Measurements from ENCODE around the gene AKAP13.

AKAP13 gene

GRCh38 chr15:85491691-85492090 is 111.3 kb downstream of the AKAP13 start:
- ChIA-PET POLR2A (no interaction called here), CTCF (interaction anchor here (0.8 to 2.4 kb wide), 2 partner anchors 161 to 238 kb away, joined by 3 to 9 read pairs; no protein-coding TSS in a partner anchor)
- peaks cover 27% of the 10 kb centered on the region for H3K4me1 ChIP-seq (ENCODE audit: control insufficient read depth, insufficient read depth, low read length)
- TF ChIP-seq MEIS1 (CRISPR knock-in tag; IDR thresholded peaks at IDR 0.05; ENCODE audit: borderline replicate concordance), result no peak
- TF ChIP-seq, protein P1, sequence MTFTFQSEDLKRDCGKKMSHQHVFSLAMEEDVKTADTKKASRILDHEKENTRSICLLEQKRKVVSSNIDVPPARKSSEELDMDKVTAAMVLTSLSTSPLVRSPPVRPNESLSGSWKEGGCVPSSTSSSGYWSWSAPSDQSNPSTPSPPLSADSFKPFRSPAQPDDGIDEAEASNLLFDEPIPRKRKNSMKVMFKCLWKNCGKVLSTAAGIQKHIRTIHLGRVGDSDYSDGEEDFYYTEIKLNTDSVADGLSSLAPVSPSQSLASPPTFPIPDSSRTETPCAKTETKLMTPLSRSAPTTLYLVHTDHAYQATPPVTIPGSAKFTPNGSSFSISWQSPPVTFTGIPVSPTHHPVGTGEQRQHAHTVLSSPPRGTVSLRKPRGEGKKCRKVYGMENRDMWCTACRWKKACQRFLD (tag by site-specific recombination; IDR thresholded peaks at IDR 0.05), result no peak
- no peak for TF ChIP-seq MZF1 (tag by site-specific recombination; IDR thresholded peaks at IDR 0.05; ENCODE audit: borderline replicate concordance)
- no peak for TF ChIP-seq ZNF629 (tag by site-specific recombination; IDR thresholded peaks at IDR 0.05)
- no peak for TF ChIP-seq ZBTB11 (tag by site-specific recombination; conservative IDR thresholded peaks at IDR 0.05; ENCODE audit: low read depth)
- TF ChIP-seq ZNF148 (tag by site-specific recombination; IDR thresholded peaks at IDR 0.05; ENCODE audit: borderline replicate concordance), result no peak
- TF ChIP-seq KLF1 (tag by site-specific recombination; IDR thresholded peaks at IDR 0.05), result no peak
- TF ChIP-seq ZNF48 (tag by site-specific recombination; IDR thresholded peaks at IDR 0.05), result no peak
- TF ChIP-seq ATF2 (tag by site-specific recombination; IDR thresholded peaks at IDR 0.05; ENCODE audit: low read depth), result no peak
- no peak for TF ChIP-seq ZNF157 (tag by site-specific recombination; IDR thresholded peaks at IDR 0.05)
- no peak for TF ChIP-seq ZNF248 (tag by site-specific recombination; IDR thresholded peaks at IDR 0.05)
- TF ChIP-seq, protein P2, sequence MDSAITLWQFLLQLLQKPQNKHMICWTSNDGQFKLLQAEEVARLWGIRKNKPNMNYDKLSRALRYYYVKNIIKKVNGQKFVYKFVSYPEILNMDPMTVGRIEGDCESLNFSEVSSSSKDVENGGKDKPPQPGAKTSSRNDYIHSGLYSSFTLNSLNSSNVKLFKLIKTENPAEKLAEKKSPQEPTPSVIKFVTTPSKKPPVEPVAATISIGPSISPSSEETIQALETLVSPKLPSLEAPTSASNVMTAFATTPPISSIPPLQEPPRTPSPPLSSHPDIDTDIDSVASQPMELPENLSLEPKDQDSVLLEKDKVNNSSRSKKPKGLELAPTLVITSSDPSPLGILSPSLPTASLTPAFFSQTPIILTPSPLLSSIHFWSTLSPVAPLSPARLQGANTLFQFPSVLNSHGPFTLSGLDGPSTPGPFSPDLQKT (IDR thresholded peaks at IDR 0.05; ENCODE audit: borderline replicate concordance, low read depth, low read length), result no peak
- no peak for TF ChIP-seq SP7 (tag by site-specific recombination; IDR thresholded peaks at IDR 0.05)
- no peak overlapping the region for H3K4me3 ChIP-seq (ENCODE audit: low read depth, low read length)
- H3K9me3 ChIP-seq (ENCODE audit: control insufficient read depth, insufficient read depth, low read depth, low read length), result no peaks in the 10 kb centered on the region
- no peaks in the 10 kb centered on the region for H3K36me3 ChIP-seq (ENCODE audit: control insufficient read depth in 2 of 2, insufficient read depth in 1 of 2, low read length in 2 of 2)
- no peak overlapping the region for H3K27ac ChIP-seq (ENCODE audit: extremely low read depth, low read depth, low read length)

DNA sequence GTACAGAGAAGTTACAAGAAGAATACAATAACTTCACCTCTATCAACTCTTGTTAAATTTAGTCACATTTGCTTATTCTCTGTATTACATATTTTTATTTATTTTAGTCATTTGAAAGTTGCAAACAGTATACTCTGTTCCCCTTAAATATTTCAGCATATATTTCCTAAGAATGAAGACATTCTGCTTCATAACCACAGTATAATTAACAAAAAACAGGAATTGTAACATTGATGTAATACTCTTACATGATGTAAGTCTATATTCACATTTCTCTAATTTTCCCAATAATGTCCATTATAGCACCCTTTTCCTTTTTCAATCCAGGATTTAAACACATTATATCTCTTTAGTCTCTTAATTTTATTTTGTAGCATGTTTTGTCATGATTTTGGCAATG is 112.0 kb downstream of the AKAP13 start:
- no peaks in the 10 kb centered on the region for H3K36me3 ChIP-seq (ENCODE audit: control insufficient read depth in 2 of 2, insufficient read depth in 1 of 2, low read length in 2 of 2)
- H3K4me1 ChIP-seq (ENCODE audit: control insufficient read depth, insufficient read depth, low read length), result peaks cover 34% of the 10 kb centered on the region
- H3K27ac ChIP-seq (ENCODE audit: extremely low read depth, low read depth, low read length), result no peak overlapping the region
- ChIA-PET CTCF (interaction anchor here (0.6 to 1.5 kb wide), 3 partner anchors 12 to 161 kb away, joined by 3 to 19 read pairs (median 4); no protein-coding TSS in a partner anchor), POLR2A (no interaction called here)
- no peak overlapping the region for H3K4me3 ChIP-seq (ENCODE audit: low read depth, low read length)
- no peaks in the 10 kb centered on the region for H3K9me3 ChIP-seq (ENCODE audit: control insufficient read depth, insufficient read depth, low read depth, low read length)
- TF ChIP-seq, protein P3, sequence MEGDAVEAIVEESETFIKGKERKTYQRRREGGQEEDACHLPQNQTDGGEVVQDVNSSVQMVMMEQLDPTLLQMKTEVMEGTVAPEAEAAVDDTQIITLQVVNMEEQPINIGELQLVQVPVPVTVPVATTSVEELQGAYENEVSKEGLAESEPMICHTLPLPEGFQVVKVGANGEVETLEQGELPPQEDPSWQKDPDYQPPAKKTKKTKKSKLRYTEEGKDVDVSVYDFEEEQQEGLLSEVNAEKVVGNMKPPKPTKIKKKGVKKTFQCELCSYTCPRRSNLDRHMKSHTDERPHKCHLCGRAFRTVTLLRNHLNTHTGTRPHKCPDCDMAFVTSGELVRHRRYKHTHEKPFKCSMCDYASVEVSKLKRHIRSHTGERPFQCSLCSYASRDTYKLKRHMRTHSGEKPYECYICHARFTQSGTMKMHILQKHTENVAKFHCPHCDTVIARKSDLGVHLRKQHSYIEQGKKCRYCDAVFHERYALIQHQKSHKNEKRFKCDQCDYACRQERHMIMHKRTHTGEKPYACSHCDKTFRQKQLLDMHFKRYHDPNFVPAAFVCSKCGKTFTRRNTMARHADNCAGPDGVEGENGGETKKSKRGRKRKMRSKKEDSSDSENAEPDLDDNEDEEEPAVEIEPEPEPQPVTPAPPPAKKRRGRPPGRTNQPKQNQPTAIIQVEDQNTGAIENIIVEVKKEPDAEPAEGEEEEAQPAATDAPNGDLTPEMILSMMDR (tag by site-specific recombination; IDR thresholded peaks at IDR 0.05), result no peak
- no peak for TF ChIP-seq SP7 (tag by site-specific recombination; IDR thresholded peaks at IDR 0.05)
- no peak for TF ChIP-seq ZBTB17 (tag by site-specific recombination; IDR thresholded peaks at IDR 0.05)
- TF ChIP-seq ZNF423 (tag by site-specific recombination; IDR thresholded peaks at IDR 0.05), result no peak
- no peak for TF ChIP-seq ZNF792 (tag by site-specific recombination; IDR thresholded peaks at IDR 0.05)
- TF ChIP-seq ZNF513 (tag by site-specific recombination; IDR thresholded peaks at IDR 0.05), result no peak
- no peak for TF ChIP-seq ZSCAN30 (tag by site-specific recombination; IDR thresholded peaks at IDR 0.05)
- TF ChIP-seq ZNF174 (tag by site-specific recombination; IDR thresholded peaks at IDR 0.05), result no peak
- TF ChIP-seq KLF10 (tag by site-specific recombination; IDR thresholded peaks at IDR 0.05), result no peak
- TF ChIP-seq ZNF239 (tag by site-specific recombination; IDR thresholded peaks at IDR 0.05), result no peak
- TF ChIP-seq TCF7L2 (IDR thresholded peaks at IDR 0.05; ENCODE audit: borderline replicate concordance, low read depth, low read length), result no peak

Measured in HEK293 (cell line).